SU-DHL-6 (cell line): Measurements from ENCODE around the gene THAP12.

Experiments used
- H2AFZ ChIP-seq: fragments of 200-600 bp; sonication (generic); 2 replicates; pipeline ENCODE4 v1.6.1; 2014; ENCODE audit warnings: low read depth, mild to moderate bottlenecking, moderate library complexity, mixed read lengths, antibody characterized with exemption, low read length; ENCODE audit not compliant: severe bottlenecking
- H3F3A ChIP-seq: fragments of 200-600 bp; shearing (Covaris generic); 2 replicates; pipeline ENCODE4 v1.6.0; 2016; ENCODE audit warnings: antibody characterized with exemption, mild to moderate bottlenecking; ENCODE audit not compliant: insufficient read depth
- H3K27ac ChIP-seq: fragments of 200-600 bp; sonication (generic); 2 replicates; pipeline ENCODE4 v1.5.1; 2016; ENCODE audit warnings: low read depth, mild to moderate bottlenecking, low read length, moderate library complexity, mixed read lengths
- H3K27me3 ChIP-seq: fragments of 200-600 bp; sonication (generic), shearing (Covaris generic); 2 replicates; pipeline ENCODE4 v1.6.0; 2014; ENCODE audit warnings: mild to moderate bottlenecking, low read length
- H3K36me3 ChIP-seq: fragments of 200-600 bp; sonication (generic); 2 replicates; pipeline ENCODE4 v1.6.1; 2014; ENCODE audit warnings: mild to moderate bottlenecking, low read length, mixed read lengths
- H3K4me2 ChIP-seq: fragments of 300-600, 200-600 bp; shearing (Covaris generic), sonication (generic); 2 replicates; pipeline ENCODE4 v1.6.0; 2014; ENCODE audit warnings: low read length, low read depth, mild to moderate bottlenecking; ENCODE audit not compliant: poor library complexity, severe bottlenecking
- H3K4me3 ChIP-seq: fragments of 200-600 bp; sonication (generic); 2 replicates; pipeline ENCODE4 v1.5.1; 2014; ENCODE audit warnings: antibody characterized with exemption, low read length, mild to moderate bottlenecking, mixed read lengths; ENCODE audit not compliant: insufficient read depth, poor library complexity, severe bottlenecking
- H3K79me2 ChIP-seq: fragments of 200-600 bp; sonication (generic); 2 replicates; pipeline ENCODE4 v1.6.1; 2014; ENCODE audit warnings: mild to moderate bottlenecking, low read length, moderate library complexity; ENCODE audit not compliant: insufficient read depth
- H3K9ac ChIP-seq: fragments of 200-600 bp; sonication (generic); 2 replicates; pipeline ENCODE4 v1.7.0; 2014; ENCODE audit warnings: mild to moderate bottlenecking, low read length
- H3K9me2 ChIP-seq: fragments of 200-600 bp; sonication (generic); replicated peaks from 2 replicates; pipeline ENCODE4 v1.6.1; 2014; ENCODE audit warnings: low read length; ENCODE audit not compliant: insufficient read depth
- H3K9me3 ChIP-seq: fragments of 200-600 bp; sonication (generic); 2 replicates; pipeline ENCODE4 v1.6.1; 2014; ENCODE audit warnings: low read length, mixed read lengths; ENCODE audit not compliant: insufficient read depth
- H4K20me1 ChIP-seq: fragments of 200-600 bp; sonication (generic); 2 replicates; pipeline ENCODE4 v1.6.1; 2014; ENCODE audit warnings: low read depth, mild to moderate bottlenecking, antibody characterized with exemption, low read length, moderate library complexity, mixed read lengths
- CTCF ChIP-seq: fragments of 200-600 bp; sonication (generic); IDR thresholded peaks from one replicate; pipeline ENCODE4 v1.5.1; 2017; ENCODE audit warnings: antibody characterized with exemption, mild to moderate bottlenecking, low read length, moderate library complexity; ENCODE audit not compliant: insufficient read depth, poor library complexity, severe bottlenecking
- EZH2phosphoT487 ChIP-seq: fragments of 200-600 bp; sonication (generic), shearing (Covaris generic); conservative IDR thresholded peaks from 2 replicates; pipeline ENCODE4 v1.6.1; 2018; ENCODE audit warnings: mild to moderate bottlenecking, antibody characterized with exemption, low read length, moderate library complexity, mixed read lengths

THAP12 gene

GRCh38 chr11:76307396-76307795 lies 73.5 kb downstream of the THAP12 start:
- no peak for TF ChIP-seq CTCF
- TF ChIP-seq EZH2phosphoT487, result no peak
- no peaks in the 10 kb centered on the region for H3K9me2 ChIP-seq
- no peak overlapping the region for H2AFZ ChIP-seq
- H3F3A ChIP-seq, result no peaks in the 10 kb centered on the region
- H3K79me2 ChIP-seq, result no peaks in the 10 kb centered on the region
- H3K27me3 ChIP-seq, result no peaks in the 10 kb centered on the region
- no peak overlapping the region for H3K4me3 ChIP-seq
- H3K9me3 ChIP-seq, result no peaks in the 10 kb centered on the region
- no peak overlapping the region for H3K4me2 ChIP-seq
- no peak overlapping the region for H3K9ac ChIP-seq
- no peaks in the 10 kb centered on the region for H4K20me1 ChIP-seq
- H3K27ac ChIP-seq, result no peak overlapping the region
- no peaks in the 10 kb centered on the region for H3K36me3 ChIP-seq

GRCh38 chr11:76303399-76303798 lies 77.5 kb downstream of the THAP12 start:
- H3F3A ChIP-seq, result no peaks in the 10 kb centered on the region
- H2AFZ ChIP-seq, result no peak overlapping the region
- TF ChIP-seq EZH2phosphoT487 (no peak), CTCF (no peak)
- H3K9me2 ChIP-seq, result no peaks in the 10 kb centered on the region
- no peak overlapping the region for H3K4me3 ChIP-seq
- no peaks in the 10 kb centered on the region for H3K27me3 ChIP-seq
- no peak overlapping the region for H3K9ac ChIP-seq
- no peaks in the 10 kb centered on the region for H3K79me2 ChIP-seq
- H3K36me3 ChIP-seq, result no peaks in the 10 kb centered on the region
- no peak overlapping the region for H3K4me2 ChIP-seq
- no peak overlapping the region for H3K27ac ChIP-seq
- H4K20me1 ChIP-seq, result no peaks in the 10 kb centered on the region
- H3K9me3 ChIP-seq, result no peaks in the 10 kb centered on the region

- Histone ChIP-seq H3K27me3 (no peaks in the 10 kb centered on the region), H4K20me1 (no peaks in the 10 kb centered on the region), H3K4me2 (no peak overlapping the region), H2AFZ (no peak overlapping the region), H3K9me3 (no peaks in the 10 kb centered on the region), H3K79me2 (no peaks in the 10 kb centered on the region), H3K36me3 (no peaks in the 10 kb centered on the region), H3K27ac (no peak overlapping the region), H3K9ac (no peak overlapping the region), H3K9me2 (no peaks in the 10 kb centered on the region), H3F3A (no peaks in the 10 kb centered on the region), H3K4me3 (no peak overlapping the region)
- no peak for TF ChIP-seq CTCF
- TF ChIP-seq EZH2phosphoT487, result no peak
These were observed 77.9 kb downstream of the THAP12 start for GRCh38 chr11:76302996-76303395.
